Activated naive CD4-positive, alpha-beta T cell treated with anti-CD3 and anti-CD28 coated beads for 36 hours (primary cell): Measurements from ENCODE around the gene SCN4B. TPM values are rescaled to one million over a fixed set of nuclear protein-coding genes. Genes with fewer than 3 reads are reported as not detected.

Experiments
- CTCF ChIA-PET: fragments of 350-600 bp; sonication (Branson Sonifier 250); formaldehyde crosslinking; loops from one replicate; lab custom pipeline; 2021; ENCODE audit warnings: antibody characterized with exemption; lab: Charles Lee
- DNase-seq: peaks from one replicate; pipeline ENCODE4 v3.0.0-alpha.2; 2020
- H3K27ac Mint-ChIP-seq: one replicate; pipeline ENCODE4 v1.8.0; 2021; ENCODE audit warnings: mild to moderate bottlenecking, mixed read lengths
- H3K27me3 Mint-ChIP-seq: one replicate; pipeline ENCODE4 v1.8.0; 2021; ENCODE audit warnings: low read depth, mixed read lengths
- H3K36me3 Mint-ChIP-seq: one replicate; pipeline ENCODE4 v1.8.0; 2021; ENCODE audit warnings: low read depth, mixed read lengths
- H3K4me1 Mint-ChIP-seq: one replicate; pipeline ENCODE4 v1.8.0; 2021; ENCODE audit warnings: low read depth, mixed read lengths
- H3K4me3 Mint-ChIP-seq: one replicate; pipeline ENCODE4 v1.8.0; 2021; ENCODE audit warnings: mild to moderate bottlenecking, moderate library complexity, mixed read lengths
- H3K9me3 Mint-ChIP-seq: one replicate; pipeline ENCODE4 v1.8.0; 2021; ENCODE audit warnings: mixed read lengths
- intact Hi-C: fragments of 100-400 bp; cut with micrococcal nuclease; formaldehyde crosslinking; loops from one replicate; pipeline ENCODE4 v1.15.1; 2023
- total RNA-seq, 2 experiments: library from RNA; stranded (reverse); gene quantifications; one replicate each; pipeline ENCODE4 v1.2.3, GENCODE V29; 2021

The SCN4B gene
- total RNA-seq, 2 experiments from 2014 or later, result 0.07 to 0.12 TPM

DNA sequence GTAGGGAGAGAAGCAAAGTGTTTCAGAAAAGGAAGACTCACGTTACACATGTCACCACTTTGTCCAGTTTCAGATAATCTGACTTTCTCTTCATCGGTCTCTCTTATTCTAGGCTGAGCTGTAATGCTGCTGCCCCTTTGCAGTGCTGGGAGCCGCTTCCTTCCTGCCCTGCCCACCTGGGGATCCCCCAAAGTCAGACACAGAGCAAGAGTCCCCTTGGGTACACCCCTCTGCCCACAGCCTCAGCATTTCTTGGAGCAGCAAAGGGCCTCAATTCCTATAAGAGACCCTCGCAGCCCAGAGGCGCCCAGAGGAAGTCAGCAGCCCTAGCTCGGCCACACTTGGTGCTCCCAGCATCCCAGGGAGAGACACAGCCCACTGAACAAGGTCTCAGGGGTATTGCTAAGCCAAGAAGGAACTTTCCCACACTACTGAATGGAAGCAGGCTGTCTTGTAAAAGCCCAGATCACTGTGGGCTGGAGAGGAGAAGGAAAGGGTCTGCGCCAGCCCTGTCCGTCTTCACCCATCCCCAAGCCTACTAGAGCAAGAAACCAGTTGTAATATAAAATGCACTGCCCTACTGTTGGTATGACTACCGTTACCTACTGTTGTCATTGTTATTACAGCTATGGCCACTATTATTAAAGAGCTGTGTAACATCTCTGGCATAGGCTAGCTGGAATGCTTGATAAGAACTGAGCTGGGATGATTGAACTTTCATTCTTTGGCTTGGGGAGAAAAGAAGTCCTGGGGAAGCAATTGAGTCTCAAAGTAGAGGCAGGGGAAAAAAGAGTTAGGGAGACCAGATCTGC is 34.6 kb downstream of the SCN4B start:
- Mint-ChIP-seq H3K27me3 (peaks cover 6% of the 10 kb centered on the region), H3K27ac (no peak overlapping the region), H3K4me3 (no peak overlapping the region), H3K9me3 (no peaks in the 10 kb centered on the region), H3K36me3 (no peaks in the 10 kb centered on the region), H3K4me1 (no peaks in the 10 kb centered on the region)
- CTCF ChIA-PET, result no interaction called here
- intact Hi-C loops, result no loop called here
- DNase-seq, result no peak

DNA sequence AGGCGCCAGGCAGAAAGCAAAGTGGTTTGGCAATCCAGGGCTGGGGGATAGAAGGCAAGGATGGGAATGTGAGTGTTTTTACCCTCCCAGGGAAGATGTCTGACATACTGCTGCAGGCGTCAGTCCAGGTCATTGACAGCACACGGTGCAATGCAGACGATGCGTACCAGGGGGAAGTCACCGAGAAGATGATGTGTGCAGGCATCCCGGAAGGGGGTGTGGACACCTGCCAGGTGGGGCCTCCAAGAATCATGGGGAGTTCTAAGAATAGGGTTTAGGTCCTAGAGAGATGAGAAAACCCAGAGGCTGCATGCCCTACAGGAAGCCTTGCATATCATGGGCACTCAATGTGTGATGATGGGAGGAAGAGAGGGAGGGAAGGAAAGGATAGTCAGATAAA is 37.6 kb downstream of the SCN4B start:
- H3K4me1 Mint-ChIP-seq, result no peaks in the 10 kb centered on the region
- no peak overlapping the region for H3K27ac Mint-ChIP-seq
- CTCF ChIA-PET, result no interaction called here
- H3K9me3 Mint-ChIP-seq, result no peaks in the 10 kb centered on the region
- no peaks in the 10 kb centered on the region for H3K36me3 Mint-ChIP-seq
- DNase-seq, result no peak
- intact Hi-C loops, result no loop called here
- H3K4me3 Mint-ChIP-seq, result no peak overlapping the region
- peaks cover 3% of the 10 kb centered on the region for H3K27me3 Mint-ChIP-seq

DNA sequence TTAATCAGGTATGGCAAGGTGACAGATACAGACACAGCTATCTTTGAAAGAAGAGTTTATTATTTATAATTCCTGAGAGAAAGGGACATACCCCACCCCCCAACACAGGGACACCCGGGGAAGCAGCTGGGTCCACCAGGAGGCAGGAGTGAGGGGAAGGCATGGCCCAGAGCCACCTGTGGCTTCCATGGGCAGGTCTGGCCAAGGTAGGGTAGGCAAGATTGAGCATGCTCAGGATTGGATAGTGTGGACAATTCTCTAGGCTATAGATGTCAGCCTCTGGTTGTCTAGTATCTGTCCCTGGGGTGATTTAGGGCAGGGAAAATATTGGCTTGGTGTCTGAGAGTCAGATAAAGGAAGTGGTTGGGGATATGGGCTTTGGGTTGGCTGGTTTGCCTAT is 38.4 kb downstream of the SCN4B start:
- DNase-seq, result no peak
- Mint-ChIP-seq H3K4me1 (no peaks in the 10 kb centered on the region), H3K9me3 (no peaks in the 10 kb centered on the region), H3K4me3 (no peak overlapping the region), H3K27ac (no peak overlapping the region), H3K27me3 (peaks cover 3% of the 10 kb centered on the region), H3K36me3 (no peaks in the 10 kb centered on the region)
- intact Hi-C loops, result no loop called here
- CTCF ChIA-PET, result interaction anchor here (0.8 to 2.0 kb wide), 3 partner anchors 56 to 307 kb away, joined by 3 to 8 read pairs (median 3); no protein-coding TSS in a partner anchor

DNA sequence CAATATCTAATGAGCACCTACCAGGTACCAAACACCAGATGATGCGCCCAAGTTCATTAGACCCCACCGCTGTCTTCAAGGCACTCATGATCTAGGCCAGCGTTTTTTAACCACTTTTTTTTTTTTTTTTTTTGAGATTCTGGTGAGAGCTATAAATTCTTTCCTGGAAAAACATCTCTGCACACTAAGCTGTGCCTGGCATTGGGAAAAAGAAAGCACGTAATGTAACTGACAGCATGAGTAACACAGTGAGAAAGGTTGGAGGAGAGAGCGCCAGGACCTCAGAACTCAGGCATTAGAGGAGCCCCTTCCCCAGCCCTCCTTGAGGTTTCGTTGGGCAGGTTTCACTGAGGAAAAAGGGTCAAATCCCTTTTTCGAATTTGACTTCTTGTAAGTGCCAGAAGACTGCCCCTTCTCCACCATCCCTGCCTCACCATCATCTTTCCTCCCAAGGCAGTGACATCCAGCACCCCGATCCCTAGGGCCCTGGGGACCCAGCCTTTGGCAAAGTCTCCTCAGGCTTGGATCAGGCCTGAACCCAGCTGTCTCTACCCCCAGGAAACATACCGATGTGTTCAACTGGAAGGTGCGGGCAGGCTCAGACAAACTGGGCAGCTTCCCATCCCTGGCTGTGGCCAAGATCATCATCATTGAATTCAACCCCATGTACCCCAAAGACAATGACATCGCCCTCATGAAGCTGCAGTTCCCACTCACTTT is 39.8 kb downstream of the SCN4B start:
- H3K9me3 Mint-ChIP-seq, result no peaks in the 10 kb centered on the region
- H3K4me1 Mint-ChIP-seq, result no peaks in the 10 kb centered on the region
- no peak overlapping the region for H3K27ac Mint-ChIP-seq
- H3K4me3 Mint-ChIP-seq, result no peak overlapping the region
- intact Hi-C loops, result no loop called here
- peaks cover 3% of the 10 kb centered on the region for H3K27me3 Mint-ChIP-seq
- H3K36me3 Mint-ChIP-seq, result no peaks in the 10 kb centered on the region
- DNase-seq, result no peak
- CTCF ChIA-PET, result interaction anchor here (0.7 to 2.0 kb wide), 3 partner anchors 58 to 337 kb away, joined by 3 to 8 read pairs (median 3); no protein-coding TSS in a partner anchor

DNA sequence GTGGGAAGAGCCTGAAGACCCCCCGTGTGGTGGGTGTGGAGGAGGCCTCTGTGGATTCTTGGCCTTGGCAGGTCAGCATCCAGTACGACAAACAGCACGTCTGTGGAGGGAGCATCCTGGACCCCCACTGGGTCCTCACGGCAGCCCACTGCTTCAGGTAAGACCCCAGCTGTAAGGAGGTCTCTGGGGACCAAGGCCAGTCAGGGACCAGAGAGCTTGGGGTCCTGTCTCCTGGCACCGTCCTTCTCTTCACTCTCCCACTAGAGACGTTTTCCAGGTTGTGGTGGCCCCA is 40.9 kb downstream of the SCN4B start:
- intact Hi-C loops, result no loop called here
- Mint-ChIP-seq H3K4me3 (no peak overlapping the region), H3K36me3 (no peaks in the 10 kb centered on the region), H3K27me3 (peaks cover 3% of the 10 kb centered on the region), H3K9me3 (no peaks in the 10 kb centered on the region), H3K27ac (no peak overlapping the region), H3K4me1 (no peaks in the 10 kb centered on the region)
- no peak for DNase-seq
- CTCF ChIA-PET, result no interaction called here

DNA sequence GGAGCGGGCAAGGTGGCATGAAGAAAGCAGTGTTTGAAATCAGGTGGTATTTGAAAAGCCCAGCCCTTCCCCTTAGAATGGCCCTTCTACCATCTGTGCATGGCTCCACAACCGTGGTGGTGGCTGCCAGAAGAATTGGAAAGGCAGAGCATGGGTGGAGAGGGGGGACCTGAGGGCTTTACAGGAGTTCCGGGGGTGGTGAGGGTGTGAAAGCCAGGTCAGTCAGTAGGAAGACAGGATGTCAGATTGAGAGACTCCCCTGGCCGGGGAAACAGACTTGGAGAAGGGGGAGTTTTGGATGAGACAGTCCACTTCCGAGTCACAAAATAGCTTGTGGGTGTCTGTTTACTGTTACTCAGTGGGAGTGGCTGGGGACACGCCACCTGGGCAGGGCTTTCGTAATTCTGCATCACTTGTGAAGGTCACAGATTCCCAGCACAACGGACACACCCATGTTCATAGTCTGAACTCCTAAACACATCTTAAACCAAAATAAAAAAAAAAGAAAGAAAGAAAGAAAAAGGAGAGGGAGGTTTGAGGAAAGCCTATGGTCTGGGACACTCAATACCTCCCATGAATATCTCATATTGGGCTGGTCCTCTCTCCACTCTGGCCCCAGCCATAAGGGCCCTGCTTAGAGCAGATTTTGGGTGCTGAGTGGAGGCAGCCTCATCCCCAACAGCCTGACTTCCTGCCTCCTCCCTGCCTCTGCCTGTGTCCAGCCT is 41.4 kb downstream of the SCN4B start:
- no peaks in the 10 kb centered on the region for H3K9me3 Mint-ChIP-seq
- H3K27ac Mint-ChIP-seq, result no peak overlapping the region
- CTCF ChIA-PET, result no interaction called here
- H3K4me3 Mint-ChIP-seq, result no peak overlapping the region
- peaks cover 3% of the 10 kb centered on the region for H3K27me3 Mint-ChIP-seq
- no peaks in the 10 kb centered on the region for H3K4me1 Mint-ChIP-seq
- intact Hi-C loops, result no loop called here
- no peak for DNase-seq
- no peaks in the 10 kb centered on the region for H3K36me3 Mint-ChIP-seq

DNA sequence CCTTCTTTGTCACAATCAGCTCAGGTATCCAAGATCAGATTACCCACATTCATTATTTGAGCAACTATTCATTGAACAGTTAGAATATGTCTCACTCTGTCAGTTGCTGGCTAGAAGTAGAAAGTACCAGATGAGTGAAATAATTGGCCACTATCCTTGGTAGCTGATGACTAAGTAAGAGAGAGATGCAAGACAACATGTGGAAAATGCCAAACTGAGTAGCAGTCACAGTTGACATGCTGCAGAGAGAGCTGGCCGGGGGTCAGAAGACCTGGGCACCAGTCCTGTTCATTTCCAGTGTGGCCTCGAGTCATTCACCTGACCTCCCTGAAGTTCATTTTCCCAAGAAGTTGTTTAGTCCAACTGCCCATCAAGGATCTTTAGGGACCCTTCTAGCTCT is 43.4 kb downstream of the SCN4B start:
- Mint-ChIP-seq H3K9me3 (no peaks in the 10 kb centered on the region), H3K27me3 (no peaks in the 10 kb centered on the region), H3K4me3 (no peak overlapping the region), H3K4me1 (no peaks in the 10 kb centered on the region), H3K36me3 (no peaks in the 10 kb centered on the region), H3K27ac (no peak overlapping the region)
- intact Hi-C loops, result no loop called here
- CTCF ChIA-PET, result interaction anchor here (0.6 kb wide), 2 partner anchors 75 to 267 kb away, joined by 3 to 6 read pairs; no protein-coding TSS in a partner anchor
- DNase-seq, result no peak

DNA sequence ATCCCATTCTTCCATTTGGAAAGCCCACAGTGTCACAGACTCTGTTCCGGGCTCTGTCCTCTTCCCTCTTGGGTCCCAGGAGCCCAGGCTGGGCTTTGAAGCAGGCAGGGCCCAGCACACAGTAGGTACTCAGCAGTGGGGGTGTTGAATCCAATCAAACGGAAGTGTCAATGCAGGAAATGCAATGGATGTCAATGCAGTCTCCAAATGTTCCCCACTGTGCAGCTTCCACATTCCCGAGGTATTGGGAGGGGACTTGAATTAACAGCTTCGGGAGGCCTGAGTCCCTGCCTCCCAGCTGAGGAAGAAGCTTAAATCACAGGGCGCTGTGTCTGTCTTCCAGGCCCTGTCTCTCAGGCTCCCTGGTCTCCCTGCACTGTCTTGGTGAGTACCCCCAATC is 44.1 kb downstream of the SCN4B start:
- no peaks in the 10 kb centered on the region for H3K4me1 Mint-ChIP-seq
- H3K9me3 Mint-ChIP-seq, result no peaks in the 10 kb centered on the region
- CTCF ChIA-PET, result no interaction called here
- intact Hi-C loops, result no loop called here
- no peak overlapping the region for H3K27ac Mint-ChIP-seq
- no peak for DNase-seq
- no peak overlapping the region for H3K4me3 Mint-ChIP-seq
- H3K36me3 Mint-ChIP-seq, result no peaks in the 10 kb centered on the region
- no peaks in the 10 kb centered on the region for H3K27me3 Mint-ChIP-seq

DNA sequence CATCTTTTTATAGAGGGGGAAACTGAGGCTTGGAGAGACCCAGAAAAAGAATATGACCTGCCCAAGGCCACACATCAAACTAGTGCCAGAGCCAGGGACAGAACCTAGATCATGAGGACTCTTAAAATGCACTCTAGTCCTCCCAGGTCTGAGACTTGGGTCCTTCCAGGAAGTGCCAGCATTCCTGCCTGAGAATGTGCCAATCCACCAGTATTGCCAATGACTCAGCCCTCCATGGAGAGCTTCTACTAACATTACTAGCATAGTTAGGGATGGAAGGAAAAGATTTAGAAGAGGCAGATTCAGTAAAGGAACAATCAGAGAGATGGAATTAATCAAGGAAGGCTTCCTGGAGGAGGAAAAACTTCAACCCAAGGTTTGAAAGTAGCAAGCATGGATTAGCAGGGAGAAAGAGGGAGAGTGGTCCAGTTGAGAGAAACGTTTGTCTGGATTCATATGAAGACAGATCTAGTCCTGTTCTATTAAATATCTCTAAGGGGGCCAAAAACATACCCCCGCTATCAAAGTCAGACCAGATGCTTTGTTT is 45.8 kb downstream of the SCN4B start:
- intact Hi-C loops, result no loop called here
- DNase-seq, result no peak
- Mint-ChIP-seq H3K9me3 (no peaks in the 10 kb centered on the region), H3K36me3 (no peaks in the 10 kb centered on the region), H3K4me1 (no peaks in the 10 kb centered on the region), H3K27ac (no peak overlapping the region), H3K27me3 (no peaks in the 10 kb centered on the region), H3K4me3 (no peak overlapping the region)
- CTCF ChIA-PET, result interaction anchor here (0.7 to 1.2 kb wide), 3 partner anchors 10 to 692 kb away, joined by 3 to 6 read pairs (median 3); no protein-coding TSS in a partner anchor

DNA sequence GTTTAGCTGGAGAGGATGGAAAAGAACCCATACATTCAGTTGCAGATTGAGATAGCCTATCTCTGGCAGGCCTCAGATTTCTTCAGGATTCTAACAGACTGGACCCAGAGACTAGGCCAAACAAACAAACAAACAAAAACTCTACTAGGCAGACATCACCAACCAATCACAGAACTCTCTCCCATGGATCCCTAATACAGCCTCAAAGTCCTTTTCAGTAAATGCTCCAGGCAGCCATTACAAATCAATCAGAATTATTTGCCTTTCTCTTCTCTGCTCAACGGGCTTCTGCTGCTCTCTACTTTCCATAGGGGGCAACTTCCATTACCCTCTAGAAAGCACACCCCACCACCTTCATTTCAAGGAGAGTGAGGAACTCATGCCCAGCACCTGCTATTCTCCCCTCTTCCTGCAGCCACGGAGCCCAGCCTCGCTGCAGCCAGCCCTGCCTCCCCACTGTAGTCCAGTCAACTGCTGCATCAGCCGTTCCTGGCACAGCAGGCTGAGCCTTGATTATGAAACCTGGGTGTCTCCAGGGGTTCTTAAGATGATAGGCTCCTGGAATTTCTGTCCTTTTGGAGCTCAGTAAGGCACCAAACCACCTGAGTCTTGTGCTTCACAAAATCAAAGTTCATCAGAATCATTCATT is 46.8 kb downstream of the SCN4B start:
- intact Hi-C loops, result no loop called here
- no peak for DNase-seq
- H3K4me3 Mint-ChIP-seq, result no peak overlapping the region
- CTCF ChIA-PET, result interaction anchor here (0.6 to 1.2 kb wide), 4 partner anchors 10 to 691 kb away, joined by 3 to 6 read pairs (median 4); no protein-coding TSS in a partner anchor
- no peaks in the 10 kb centered on the region for H3K36me3 Mint-ChIP-seq
- no peak overlapping the region for H3K27ac Mint-ChIP-seq
- no peaks in the 10 kb centered on the region for H3K4me1 Mint-ChIP-seq
- no peaks in the 10 kb centered on the region for H3K27me3 Mint-ChIP-seq
- no peaks in the 10 kb centered on the region for H3K9me3 Mint-ChIP-seq

DNA sequence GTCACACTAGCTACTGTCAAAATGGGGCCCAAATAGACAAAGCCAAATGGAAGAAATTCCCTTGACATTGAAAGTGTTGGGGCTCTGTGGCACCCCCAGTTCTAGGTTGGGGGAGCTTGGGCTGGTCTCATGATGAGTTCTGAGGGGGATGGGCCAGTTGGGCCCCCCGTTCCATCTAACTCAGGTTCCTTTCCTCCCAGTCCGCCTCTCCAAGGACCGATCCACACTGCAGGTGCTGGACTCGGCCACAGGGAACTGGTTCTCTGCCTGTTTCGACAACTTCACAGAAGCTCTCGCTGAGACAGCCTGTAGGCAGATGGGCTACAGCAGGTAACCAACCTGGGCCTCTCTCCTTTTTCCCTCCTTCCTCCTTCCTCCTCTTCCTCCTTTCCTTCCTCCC is 48.1 kb downstream of the SCN4B start:
- Mint-ChIP-seq H3K36me3 (no peaks in the 10 kb centered on the region), H3K27me3 (no peaks in the 10 kb centered on the region), H3K4me1 (no peaks in the 10 kb centered on the region), H3K27ac (no peak overlapping the region), H3K4me3 (no peak overlapping the region), H3K9me3 (no peaks in the 10 kb centered on the region)
- no peak for DNase-seq
- intact Hi-C loops, result no loop called here
- CTCF ChIA-PET, result no interaction called here
